Left renal cortex interstitium (tissue), 4 donors: ENCODE data around the gene GPR52. TPM values are rescaled to one million over a fixed set of nuclear protein-coding genes. Genes with fewer than 3 reads are reported as not detected.
"Not testable (repeated sequence)": the region's sequence is repeated elsewhere in the genome, so short reads cannot be mapped to it uniquely, and the experiment has no call there.

ENCODE experiments used
- DNase-seq, 4 donors: peaks; one replicate each; pipeline ENCODE4 v3.0.0-alpha.2; 2013; ENCODE audit warnings: low read depth in 4 of 4, low spot score in 2 of 4, missing footprints in 1 of 4
- polyA plus RNA-seq, 4 donors: library from polyadenylated mRNA; unstranded; fragments of 120-200 nt; gene quantifications; one replicate each; pipeline ENCODE4 v1.2.1, GENCODE V29; 2013; ENCODE audit not compliant: insufficient read length in 4 of 4

GPR52 gene, protein sequence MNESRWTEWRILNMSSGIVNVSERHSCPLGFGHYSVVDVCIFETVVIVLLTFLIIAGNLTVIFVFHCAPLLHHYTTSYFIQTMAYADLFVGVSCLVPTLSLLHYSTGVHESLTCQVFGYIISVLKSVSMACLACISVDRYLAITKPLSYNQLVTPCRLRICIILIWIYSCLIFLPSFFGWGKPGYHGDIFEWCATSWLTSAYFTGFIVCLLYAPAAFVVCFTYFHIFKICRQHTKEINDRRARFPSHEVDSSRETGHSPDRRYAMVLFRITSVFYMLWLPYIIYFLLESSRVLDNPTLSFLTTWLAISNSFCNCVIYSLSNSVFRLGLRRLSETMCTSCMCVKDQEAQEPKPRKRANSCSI
- polyA plus RNA-seq: not detected

DNA sequence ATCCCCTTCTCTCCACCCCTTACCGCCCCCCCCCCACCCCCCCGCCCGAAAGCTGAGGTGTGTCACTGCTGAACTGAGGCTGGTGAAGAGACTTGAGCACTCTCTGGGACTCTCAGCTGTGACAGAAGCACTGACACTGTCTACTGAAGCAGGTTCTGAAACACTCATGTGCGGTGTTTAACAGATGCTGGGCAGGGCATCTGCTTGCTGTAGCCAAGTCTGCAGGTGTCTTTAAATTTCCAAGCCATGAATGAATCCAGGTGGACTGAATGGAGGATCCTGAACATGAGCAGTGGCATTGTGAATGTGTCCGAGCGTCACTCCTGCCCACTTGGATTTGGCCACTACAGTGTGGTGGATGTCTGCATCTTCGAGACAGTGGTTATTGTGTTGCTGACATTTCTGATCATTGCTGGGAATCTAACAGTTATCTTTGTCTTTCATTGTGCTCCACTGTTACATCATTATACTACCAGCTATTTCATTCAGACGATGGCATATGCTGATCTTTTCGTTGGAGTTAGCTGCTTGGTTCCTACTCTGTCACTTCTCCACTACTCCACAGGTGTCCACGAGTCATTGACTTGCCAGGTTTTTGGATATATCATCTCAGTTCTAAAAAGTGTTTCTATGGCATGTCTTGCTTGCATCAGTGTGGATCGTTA lies at the start of gene GPR52:
TSS of gene GPR52 (plus strand) at position 99 of the 665 bp plus-strand sequence. CDS start at position 247, 148 bp downstream.
- no peak for DNase-seq

DNA sequence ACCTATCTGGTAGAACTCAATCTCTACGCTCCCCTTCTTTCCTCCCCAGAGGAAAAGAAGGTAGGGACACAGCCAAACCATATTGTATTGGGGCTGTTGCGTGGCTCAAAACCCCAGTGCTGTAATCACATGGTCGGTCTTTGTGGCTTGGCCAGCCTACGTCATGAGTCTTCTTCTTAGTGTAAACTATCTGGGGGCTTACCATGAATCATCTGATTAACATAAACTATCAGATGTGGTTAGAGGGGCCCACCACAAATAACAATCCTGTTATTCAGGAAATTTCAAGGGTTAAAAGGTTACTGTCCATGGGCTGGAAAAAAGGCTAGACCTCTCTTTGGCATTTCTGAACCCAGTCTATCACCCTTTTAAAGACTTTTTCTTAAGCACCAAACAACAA lies 49.5 kb upstream of the GPR52 start:
- no peak for DNase-seq

DNA sequence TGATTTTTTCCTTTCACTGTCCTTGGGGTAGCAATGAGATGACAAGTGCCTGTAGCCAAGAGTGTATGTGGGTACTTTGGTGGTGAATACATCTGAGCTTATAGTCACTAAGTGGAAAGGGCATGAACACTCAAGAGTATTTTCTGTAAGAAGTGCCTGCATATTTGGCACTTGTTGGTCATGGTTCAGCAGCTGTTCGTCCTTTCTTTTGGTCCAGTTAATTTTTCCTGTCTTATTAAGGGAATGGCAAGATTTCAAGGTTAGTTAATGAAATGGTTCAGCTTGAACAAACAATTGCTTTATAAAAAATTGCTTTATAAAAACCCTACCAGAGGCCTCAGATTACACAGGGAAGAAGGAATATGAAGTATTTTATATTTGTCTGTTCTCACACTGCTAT lies 48.6 kb upstream of the GPR52 start:
- no peak for DNase-seq

DNA sequence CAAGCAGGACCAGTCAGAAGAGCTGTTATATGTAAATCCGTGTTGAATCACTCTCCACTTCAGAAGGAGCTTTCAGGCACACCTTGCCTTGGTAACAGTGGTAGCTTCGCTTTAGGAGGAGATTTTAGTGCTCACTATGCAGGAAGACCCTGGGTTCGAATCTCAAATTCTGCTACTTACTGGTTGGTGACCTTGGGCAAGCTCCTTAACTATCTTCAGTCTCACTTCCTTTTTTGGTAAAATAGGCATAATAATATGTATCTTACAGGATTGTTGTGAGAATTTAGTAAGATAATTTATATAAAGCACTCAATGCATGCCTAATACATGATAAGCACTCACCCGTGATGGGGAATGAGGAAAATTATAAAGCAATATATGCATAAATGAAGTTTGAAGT lies 46.7 kb upstream of the GPR52 start:
- no peak for DNase-seq

DNA sequence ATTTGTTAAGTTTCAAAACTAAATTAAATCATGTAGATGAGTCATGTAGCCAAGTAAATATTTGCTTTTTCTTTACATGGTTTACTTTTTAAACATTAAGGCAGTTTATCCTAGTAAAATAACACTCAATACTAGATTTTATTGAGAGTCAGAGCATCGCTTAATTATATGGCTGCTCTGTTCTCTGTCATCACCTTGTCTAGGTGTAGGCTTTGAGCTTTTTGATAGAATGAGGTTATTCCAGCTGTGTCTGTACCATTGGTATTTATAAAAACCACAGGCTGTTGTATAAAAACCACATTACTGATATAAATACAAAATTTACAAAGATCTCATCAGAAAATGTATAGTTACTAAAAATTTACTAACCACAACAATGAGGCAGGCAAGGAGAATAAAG lies 42.5 kb upstream of the GPR52 start:
- no peak for DNase-seq

DNA sequence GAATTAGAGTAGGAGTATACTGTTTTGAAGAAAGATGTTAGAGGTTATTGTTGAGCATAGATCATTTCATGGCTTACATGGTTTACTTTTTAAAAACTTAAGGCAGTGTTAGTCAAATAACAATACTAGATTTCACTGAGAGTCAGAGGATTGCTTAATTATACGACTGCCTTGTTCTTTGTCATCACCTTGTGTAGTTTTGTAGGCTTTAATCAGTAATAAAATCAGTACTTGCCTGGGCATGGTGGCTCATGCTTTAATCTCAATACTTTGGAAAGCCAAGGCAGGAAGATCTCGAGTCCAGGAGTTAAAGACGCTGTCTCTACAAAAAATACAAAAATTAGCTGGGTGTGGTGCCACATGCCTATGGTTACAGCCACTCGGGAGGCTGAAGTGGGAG lies 41.3 kb upstream of the GPR52 start:
- no peak for DNase-seq

DNA sequence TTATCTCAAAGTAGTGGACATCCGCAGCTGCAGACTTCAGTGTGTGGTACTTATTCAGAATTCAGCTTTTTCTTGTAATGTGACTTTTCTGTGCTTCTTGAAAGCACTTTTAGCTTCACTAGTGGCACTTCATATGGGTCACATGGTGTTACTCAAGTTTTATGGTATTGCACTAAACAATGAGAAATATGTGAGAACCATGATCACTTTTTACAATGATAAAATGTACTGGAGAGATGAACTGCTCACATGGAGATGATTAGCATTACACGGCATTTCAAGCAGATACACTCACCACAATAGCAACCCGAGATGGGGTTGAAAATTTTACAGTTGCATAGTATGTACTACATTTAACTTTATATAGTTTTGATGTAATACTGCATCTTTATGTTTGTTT lies 40.1 kb upstream of the GPR52 start:
- DNase-seq: no peak

DNA sequence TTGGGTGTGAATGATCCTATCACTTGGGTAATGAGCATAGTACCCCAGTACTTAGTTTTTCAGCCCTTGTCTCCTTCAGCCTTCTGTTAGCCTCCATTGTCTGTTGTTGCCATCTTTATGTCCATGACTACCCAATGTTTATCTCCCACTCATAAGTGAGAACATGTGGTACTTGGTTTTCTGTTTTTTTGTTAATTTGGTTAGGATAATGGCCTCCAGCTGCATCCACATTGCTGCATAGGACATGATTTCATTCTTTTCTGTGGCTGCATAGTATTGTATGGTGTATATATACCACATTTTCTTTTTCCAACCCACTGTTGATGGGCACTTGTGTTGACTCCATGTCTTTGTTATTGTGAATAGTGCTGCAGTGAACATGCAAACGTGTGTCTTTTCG lies 39.6 kb upstream of the GPR52 start:
- DNase-seq: no peak

DNA sequence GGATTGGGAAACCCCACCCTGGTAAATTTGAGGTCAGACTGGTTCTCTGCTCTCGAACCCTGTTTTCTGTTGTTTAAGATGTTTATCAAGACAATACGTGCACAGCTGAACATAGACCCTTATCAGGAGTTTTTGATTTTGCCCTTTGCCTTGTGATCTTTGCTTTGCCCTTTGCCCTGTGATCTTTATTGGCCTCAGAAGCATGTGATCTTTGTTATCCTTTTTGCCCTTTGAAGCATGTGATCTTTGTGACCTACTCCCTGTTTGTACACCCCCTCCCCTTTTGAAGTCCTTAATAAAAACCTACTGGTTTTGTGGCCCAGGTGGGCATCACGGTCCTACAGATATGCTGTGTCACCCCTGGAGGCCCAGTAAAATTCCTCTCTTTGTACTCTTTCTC lies 38.0 kb upstream of the GPR52 start:
- not testable (repeated sequence) for DNase-seq

DNA sequence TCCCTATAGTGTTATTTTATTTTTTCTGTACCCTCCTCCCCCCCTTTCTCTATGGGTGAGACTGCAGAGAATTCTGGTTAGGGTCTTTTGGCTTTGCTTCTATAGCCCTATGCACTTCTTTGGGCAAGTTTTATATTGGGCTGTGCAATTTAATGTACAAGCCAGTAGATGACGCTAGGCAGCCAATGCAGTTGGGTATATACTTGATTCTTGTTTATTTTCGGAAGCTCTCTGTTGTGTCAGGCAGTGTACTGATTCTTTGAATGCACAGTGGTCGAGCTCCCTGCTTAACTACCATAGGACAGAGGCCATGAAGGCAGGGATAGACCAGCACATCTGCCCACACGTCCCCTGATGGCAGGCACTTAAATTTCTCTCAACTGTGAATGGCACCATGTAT lies 34.1 kb upstream of the GPR52 start:
- DNase-seq: no peak

DNA sequence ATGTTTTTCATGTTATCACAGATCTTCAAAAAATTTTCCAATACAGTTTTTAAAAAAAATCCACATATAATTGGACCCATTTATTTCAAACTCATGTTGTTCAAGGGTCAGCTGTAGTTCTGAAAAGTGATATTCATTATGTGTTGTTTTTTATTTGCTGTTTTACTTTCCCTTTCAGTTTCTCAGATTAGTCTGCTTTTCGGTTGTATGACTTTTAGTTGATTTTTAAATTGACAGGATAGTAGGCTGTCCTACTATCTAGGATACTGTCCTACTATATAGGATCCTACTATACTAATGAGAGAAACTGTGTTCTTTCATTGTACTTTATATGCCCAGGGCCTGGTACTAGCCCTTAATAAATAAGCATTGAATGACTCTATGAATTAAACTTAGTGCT lies 33.6 kb upstream of the GPR52 start:
- DNase-seq: no peak

DNA sequence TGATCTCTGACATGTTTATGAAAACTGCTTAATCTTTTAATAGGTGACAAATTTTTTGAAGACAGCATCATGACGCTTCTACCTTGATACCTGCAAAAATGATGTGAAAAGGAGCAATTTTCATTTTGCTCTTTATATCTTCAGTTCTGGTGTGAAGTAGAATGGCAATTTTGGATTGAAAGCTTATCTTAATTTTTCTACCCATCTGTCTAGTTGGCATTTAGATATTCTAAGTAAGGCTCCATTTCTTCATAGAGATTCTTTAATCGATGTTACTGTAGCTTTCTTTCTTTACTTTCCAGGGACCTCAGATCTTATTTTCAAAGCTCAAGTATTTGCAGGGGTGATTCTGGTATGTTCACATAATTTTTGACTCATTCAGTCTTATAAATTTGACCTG lies 32.3 kb upstream of the GPR52 start:
- no peak for DNase-seq

DNA sequence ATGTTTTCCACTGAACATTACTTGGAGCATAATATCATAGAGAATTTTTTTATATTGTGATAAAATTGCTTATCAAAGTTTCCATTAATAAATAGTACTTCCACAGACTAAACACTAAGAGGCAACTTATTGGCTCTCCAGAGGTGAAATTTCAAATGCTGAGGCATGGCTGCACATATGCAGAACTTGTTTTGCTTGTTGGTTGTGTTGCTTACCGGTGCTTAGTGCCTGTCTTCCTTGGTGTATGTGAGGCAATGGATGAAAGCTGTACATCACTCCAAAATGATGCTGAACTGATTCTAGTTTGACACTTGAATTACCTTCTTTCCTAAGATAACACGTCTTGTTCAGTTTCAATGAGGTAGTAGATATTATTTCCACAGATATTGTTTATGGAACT lies 29.8 kb upstream of the GPR52 start:
- no peak for DNase-seq

DNA sequence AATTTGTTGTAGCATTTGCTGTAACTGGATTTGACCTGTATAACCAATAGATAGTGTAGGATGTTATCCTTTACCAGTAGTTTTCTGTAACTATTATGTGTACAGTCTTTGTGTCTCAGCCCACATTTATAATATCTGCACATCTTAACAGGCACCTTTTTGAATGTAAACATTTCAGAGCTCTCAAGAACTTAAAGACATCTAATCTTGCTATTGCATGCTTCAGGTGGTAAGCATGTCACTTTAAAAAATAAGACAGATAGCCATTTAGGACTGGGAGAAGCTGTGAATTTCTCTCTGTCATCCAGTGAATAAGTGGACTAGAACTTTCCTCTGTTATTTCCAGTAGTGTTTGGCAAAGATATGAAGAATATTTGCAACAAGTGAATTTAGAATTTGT lies 22.6 kb upstream of the GPR52 start:
- DNase-seq: no peak

DNA sequence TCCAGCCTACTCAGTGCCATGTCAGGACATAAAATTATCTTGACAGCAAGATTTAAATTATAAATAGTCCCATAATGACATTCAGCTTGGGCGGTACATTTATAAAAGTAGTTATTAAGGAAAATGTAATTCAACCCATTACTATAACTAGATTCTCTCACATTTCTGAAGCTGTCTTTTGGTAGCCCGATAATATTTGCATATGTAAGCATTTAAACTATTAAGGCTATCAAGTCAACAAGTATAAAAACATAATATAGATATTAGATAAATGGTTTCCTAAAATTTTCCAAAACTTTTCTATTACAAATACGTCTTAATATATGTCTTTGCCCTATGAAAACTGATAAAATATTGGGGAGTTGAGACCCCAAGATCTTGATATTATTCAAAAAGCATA lies 21.6 kb upstream of the GPR52 start:
- no peak for DNase-seq

DNA sequence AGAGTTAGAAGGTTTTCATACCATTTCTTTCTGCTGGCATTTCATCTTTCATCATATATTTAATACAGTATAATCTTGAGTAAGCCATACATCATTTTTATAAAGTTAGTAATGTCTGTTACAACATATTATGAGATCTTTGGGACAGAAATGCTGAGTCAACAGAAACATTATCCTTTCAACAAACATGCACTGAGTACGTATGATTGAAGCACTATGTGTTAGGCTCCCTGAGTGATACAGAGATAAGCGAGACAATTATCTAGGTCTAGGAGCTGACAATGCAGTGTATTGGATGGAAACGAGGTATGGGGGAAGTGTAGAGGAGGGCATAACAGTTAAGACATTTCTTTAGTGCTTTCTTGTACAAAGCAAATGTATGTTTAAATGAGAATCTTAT lies 19.7 kb upstream of the GPR52 start:
- no peak for DNase-seq

DNA sequence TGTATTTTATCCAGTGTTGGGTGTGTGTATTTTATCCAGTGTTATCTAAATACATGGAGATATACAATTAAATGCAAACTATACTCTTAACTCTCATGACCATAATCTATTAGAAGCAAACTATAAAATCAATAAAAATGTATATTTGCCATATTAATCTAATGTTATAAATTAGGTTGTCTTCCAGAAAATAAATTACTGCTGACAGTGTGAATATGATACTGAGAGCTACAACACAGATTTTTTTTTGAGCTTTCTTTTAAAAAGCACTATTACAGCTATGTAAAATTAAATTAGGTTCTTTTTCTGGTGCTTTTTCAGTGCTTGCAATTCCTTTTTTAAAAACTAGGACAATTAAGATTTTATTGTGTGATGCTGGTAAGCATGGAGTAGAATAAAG lies 19.0 kb upstream of the GPR52 start:
- DNase-seq: no peak

DNA sequence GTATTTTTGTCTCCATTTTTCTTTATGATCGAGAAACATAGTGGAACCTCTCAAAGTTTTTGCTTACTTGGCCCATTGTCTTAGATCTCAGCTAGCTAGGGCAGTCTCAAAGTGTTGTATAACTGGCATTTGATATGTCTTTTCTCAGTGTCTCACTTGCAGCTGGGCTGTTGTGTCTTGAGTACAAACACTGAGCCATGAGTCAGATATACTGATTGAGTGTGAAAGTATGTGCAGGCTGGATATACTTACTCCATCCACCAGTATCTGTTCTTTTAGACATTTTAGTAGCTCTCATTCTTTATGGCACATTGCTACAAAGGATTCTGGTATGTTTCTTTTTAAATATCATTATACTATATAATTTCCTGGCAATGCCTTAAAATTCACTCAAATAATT lies 14.3 kb upstream of the GPR52 start:
- DNase-seq: no peak

DNA sequence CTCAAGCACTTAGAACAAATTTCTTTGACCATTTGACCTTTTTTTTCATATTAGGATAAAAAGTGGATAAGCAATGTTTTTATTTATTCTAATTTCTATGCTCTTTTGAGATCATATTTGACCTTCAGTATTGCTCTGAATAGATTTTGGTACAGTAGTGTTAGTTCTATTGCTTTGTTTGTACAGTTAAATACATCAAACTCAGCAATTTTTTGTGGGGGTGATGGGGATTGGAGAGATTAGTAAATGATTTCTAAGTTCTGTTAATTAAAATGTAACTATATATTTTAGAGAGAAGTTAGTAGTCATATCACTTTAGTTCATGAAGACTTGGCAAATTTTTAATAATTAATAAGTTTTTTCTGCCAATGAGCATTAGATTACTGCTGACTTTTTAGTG lies 2.4 kb upstream of the GPR52 start:
- DNase-seq: no peak

DNA sequence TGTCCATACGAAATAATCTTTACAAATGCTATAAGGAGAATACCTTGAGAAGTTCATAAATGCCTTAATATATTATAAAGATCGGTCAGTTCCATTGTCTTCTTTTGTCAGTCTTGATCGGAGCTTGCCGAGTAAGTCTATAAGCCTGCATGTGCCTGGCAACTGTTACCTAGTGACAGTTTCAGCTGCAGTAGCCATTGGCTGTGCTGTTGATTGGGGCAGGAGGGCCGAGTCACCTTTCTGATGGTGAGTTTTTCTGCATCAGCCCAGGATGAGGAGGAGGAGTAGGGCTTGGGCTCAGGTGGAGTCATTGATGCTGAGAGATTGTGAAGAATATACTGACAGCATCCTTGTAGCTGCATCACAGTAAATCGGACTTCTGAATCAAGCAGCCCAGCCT lies 1.9 kb upstream of the GPR52 start:
- no peak for DNase-seq

DNA sequence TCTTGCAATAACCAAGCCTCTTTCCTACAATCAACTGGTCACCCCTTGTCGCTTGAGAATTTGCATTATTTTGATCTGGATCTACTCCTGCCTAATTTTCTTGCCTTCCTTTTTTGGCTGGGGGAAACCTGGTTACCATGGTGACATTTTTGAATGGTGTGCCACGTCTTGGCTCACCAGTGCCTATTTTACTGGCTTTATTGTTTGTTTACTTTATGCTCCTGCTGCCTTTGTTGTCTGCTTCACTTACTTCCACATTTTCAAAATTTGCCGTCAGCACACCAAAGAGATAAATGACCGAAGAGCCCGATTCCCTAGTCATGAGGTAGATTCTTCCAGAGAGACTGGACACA lies 743 bp downstream of the GPR52 start:
- no peak for DNase-seq

DNA sequence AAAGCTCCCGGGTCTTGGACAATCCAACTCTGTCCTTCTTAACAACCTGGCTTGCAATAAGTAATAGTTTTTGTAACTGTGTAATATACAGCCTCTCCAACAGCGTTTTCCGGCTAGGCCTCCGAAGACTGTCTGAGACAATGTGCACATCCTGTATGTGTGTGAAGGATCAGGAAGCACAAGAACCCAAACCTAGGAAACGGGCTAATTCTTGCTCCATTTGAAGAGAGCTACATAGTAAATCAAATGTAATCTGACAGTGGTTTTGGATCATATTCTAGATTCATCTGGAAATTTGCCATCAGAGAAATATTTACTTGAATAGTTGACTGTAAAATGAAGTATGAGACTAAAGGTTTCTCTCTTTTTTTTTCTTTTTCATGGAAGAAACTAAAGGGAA lies 1.2 kb downstream of the GPR52 start:
- no peak for DNase-seq

DNA sequence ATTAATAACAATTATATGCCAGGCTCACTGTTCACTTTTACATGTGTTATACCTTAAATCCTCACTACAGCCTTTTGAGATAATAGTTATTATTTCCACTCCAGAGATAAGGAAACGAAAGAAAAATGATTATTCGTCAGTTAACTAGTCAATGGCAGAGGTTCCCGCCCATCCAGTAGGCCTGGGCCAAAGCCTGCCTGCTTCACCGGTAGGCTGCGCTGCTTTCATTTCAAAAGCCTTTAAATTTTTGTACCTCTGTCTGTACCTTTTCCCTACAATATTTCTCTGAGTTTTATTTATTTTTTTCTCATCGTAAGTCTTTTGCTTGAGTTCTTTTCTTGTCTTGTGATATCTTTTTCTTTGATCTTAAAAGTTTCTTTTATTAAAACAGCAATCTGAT lies 3.6 kb downstream of the GPR52 start:
- no peak for DNase-seq
